Measurements from ENCODE around the gene DHRSX. TPM values are rescaled to one million over a fixed set of nuclear protein-coding genes. Genes with fewer than 3 reads are reported as not detected.
A peak's percentile ranks its signal among the peaks of the same experiment; 100 is the strongest.

DHRSX gene
- total RNA-seq, 3 donors from 2014 or later (not counting 1 experiment from before 2014, with no cell fraction given) = 21.5 to 26.1 (median 22.9) TPM

DNA sequence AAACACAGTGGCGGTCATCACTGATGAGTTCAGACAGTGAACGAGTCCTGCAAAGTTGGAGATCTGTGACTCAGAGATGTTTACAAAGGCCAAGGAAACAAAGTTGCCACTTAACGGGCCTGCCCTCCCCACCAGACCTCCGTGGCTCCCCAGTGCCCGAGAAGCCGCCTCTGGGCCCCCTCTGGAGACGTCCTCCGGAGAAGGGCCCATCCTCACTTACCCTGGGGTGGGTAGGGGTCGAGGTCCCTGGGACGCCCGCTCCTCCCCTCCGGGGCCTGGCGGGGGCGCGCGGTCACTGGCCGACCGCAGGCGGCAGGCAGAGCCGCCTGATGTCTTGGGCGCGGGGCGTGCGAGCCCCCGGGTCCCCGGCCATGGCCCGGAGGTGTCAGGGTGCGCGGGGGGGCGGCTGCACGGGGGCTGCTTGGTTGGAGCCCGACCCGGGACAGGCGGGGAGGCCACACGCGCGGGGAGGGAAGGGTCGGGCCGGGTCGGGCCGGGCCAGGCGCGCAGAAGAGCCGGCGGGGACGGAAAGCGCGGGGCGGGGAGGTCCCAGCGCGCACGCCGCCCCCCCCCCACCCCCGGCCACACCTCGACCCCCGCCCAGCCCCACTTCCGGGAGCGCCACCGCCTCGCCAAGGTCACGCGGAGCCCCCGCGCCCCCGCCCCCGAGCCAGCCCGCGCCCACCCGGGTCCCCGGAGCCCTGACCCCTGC lies 529 bp downstream of the DHRSX start:
- Mint-ChIP-seq H3K36me3 (no peaks in the 10 kb centered on the region), H3K4me3 (peak overlapping the region; percentile 81), H3K27ac (peak overlapping the region; percentile 80 to 92), H3K27me3 (ENCODE audit: low read depth in 2 of 2) (no peaks in the 10 kb centered on the region), H3K4me1 (peaks cover 16 to 37% of the 10 kb centered on the region in 2 donors), H3K9me3 (no peaks in the 10 kb centered on the region)
- Histone ChIP-seq H3K27me3 (ENCODE audit: control insufficient read depth, insufficient read depth, low read length) (no peaks in the 10 kb centered on the region), H3K4me1 (ENCODE audit: control insufficient read depth, insufficient read depth, low read length) (peaks cover 30% of the 10 kb centered on the region), H3K36me3 (ENCODE audit: control insufficient read depth, insufficient read depth, low read length) (peaks cover 5% of the 10 kb centered on the region), H3K27ac (ENCODE audit: low read length) (peak overlapping the region; percentile 81), H3K4me3 (ENCODE audit: low read length) (peak overlapping the region; percentile 75), H3K9me3 (ENCODE audit: control insufficient read depth, insufficient read depth, low read length) (no peaks in the 10 kb centered on the region)
- peak; percentile 31 to 44 for DNase-seq
- under 1% methylated on average over 62 of the region's 70 CpGs for WGBS (ENCODE audit: insufficient coverage)
- ATAC-seq = peak; percentile 54 to 64 (median 56)
- intact Hi-C loops (cut with micrococcal nuclease) = loop anchor here (5.0 kb wide), 1 partner anchor 843 kb away; no protein-coding TSS in a partner anchor
- TF ChIP-seq, protein P1, sequence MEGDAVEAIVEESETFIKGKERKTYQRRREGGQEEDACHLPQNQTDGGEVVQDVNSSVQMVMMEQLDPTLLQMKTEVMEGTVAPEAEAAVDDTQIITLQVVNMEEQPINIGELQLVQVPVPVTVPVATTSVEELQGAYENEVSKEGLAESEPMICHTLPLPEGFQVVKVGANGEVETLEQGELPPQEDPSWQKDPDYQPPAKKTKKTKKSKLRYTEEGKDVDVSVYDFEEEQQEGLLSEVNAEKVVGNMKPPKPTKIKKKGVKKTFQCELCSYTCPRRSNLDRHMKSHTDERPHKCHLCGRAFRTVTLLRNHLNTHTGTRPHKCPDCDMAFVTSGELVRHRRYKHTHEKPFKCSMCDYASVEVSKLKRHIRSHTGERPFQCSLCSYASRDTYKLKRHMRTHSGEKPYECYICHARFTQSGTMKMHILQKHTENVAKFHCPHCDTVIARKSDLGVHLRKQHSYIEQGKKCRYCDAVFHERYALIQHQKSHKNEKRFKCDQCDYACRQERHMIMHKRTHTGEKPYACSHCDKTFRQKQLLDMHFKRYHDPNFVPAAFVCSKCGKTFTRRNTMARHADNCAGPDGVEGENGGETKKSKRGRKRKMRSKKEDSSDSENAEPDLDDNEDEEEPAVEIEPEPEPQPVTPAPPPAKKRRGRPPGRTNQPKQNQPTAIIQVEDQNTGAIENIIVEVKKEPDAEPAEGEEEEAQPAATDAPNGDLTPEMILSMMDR (IDR thresholded peaks at IDR 0.05) = no peak

DNA sequence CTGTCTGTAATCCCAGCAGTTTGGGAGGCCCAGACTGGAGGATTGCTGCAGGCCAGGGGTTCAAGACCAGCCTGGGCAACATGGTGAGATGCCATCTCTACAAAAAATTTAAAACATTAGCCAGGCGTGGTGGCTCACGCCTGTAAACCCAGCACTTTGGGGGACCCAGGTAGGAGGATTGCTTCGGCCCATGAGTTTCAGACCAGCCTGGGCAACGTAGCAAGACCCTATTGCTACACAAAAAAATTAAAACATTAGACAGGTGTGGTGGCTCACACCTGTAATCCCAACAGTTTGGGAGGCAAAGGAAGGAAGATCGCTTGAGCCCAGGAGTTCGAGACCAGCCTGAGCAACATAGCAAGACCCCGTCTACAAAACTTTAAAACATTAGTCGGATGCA lies 1.3 kb downstream of the DHRSX start:
- ATAC-seq (no peak), DNase-seq (no peak)
- Histone ChIP-seq H3K27ac (ENCODE audit: low read length) (peak overlapping the region; percentile 81), H3K9me3 (ENCODE audit: control insufficient read depth, insufficient read depth, low read length) (no peaks in the 10 kb centered on the region), H3K4me3 (ENCODE audit: low read length) (no peak overlapping the region), H3K4me1 (ENCODE audit: control insufficient read depth, insufficient read depth, low read length) (peaks cover 30% of the 10 kb centered on the region), H3K36me3 (ENCODE audit: control insufficient read depth, insufficient read depth, low read length) (peaks cover 5% of the 10 kb centered on the region), H3K27me3 (ENCODE audit: control insufficient read depth, insufficient read depth, low read length) (no peaks in the 10 kb centered on the region)
- H3K4me3 Mint-ChIP-seq = peak overlapping the region; percentile 81
- TF ChIP-seq, protein P1 (IDR thresholded peaks at IDR 0.05) = no peak
- no peaks in the 10 kb centered on the region for H3K9me3 Mint-ChIP-seq
- WGBS (ENCODE audit: insufficient coverage) = 89% methylated on average over 8 of the region's 8 CpGs
- intact Hi-C loops (cut with micrococcal nuclease) = no loop called here
- no peaks in the 10 kb centered on the region for H3K36me3 Mint-ChIP-seq
- H3K27me3 Mint-ChIP-seq (ENCODE audit: low read depth in 2 of 2) = no peaks in the 10 kb centered on the region
- H3K27ac Mint-ChIP-seq = peak overlapping the region; percentile 80 to 89
- H3K4me1 Mint-ChIP-seq = peaks cover 16 to 37% of the 10 kb centered on the region in 2 donors

DNA sequence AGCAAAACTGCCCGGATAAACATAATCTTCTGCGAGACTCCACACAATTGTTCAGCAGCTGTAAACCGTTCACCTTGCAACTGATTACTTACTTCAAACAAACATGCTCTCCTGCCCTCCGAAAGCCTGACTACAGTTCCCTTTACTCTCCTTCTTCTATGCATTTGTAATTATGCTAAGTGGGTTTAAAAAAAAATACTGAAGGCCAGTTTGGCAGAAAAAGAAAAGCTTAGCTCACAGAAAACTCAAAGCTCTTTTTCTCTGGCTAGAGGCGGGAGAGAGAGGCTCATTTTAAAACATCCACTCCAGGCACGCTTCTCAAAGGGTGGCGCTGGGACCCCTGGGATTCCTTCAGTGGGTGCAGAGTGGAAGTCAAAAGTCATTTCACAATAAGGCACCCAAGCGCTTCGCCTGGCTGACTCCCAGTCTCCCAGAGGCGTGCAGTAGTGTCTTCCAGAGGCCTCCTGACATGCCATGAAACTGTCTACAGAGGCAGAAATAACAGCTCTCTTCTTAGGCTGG lies 1.9 kb downstream of the DHRSX start:
- no peak overlapping the region for H3K4me3 ChIP-seq (ENCODE audit: low read length)
- H3K4me1 ChIP-seq (ENCODE audit: control insufficient read depth, insufficient read depth, low read length) = peaks cover 30% of the 10 kb centered on the region
- no peaks in the 10 kb centered on the region for H3K27me3 Mint-ChIP-seq (ENCODE audit: low read depth in 2 of 2)
- no peaks in the 10 kb centered on the region for H3K9me3 Mint-ChIP-seq
- TF ChIP-seq, protein P1 (IDR thresholded peaks at IDR 0.05) = no peak
- DNase-seq = no peak
- WGBS (ENCODE audit: insufficient coverage) = 73% methylated on average over 7 of the region's 10 CpGs
- H3K36me3 ChIP-seq (ENCODE audit: control insufficient read depth, insufficient read depth, low read length) = peaks cover 5% of the 10 kb centered on the region
- H3K4me3 Mint-ChIP-seq = peak overlapping the region; percentile 81
- H3K4me1 Mint-ChIP-seq = peaks cover 16 to 37% of the 10 kb centered on the region in 2 donors
- no peak for ATAC-seq
- peak overlapping the region; percentile 41 for H3K27ac ChIP-seq (ENCODE audit: low read length)
- H3K36me3 Mint-ChIP-seq = no peaks in the 10 kb centered on the region
- intact Hi-C loops (cut with micrococcal nuclease) = no loop called here
- H3K9me3 ChIP-seq (ENCODE audit: control insufficient read depth, insufficient read depth, low read length) = no peaks in the 10 kb centered on the region
- no peaks in the 10 kb centered on the region for H3K27me3 ChIP-seq (ENCODE audit: control insufficient read depth, insufficient read depth, low read length)
- peak overlapping the region; percentile 80 to 89 for H3K27ac Mint-ChIP-seq
